Esophagus squamous epithelium (tissue), 4 donors: Measurements from ENCODE around the gene UBAC2.

ENCODE experiments used
- POLR2A ChIP-seq, 4 donors: fragments of 450-650 bp; IDR thresholded peaks; one replicate each; pipeline ENCODE4 v1.6.1; 2017; ENCODE audit warnings: antibody characterized with exemption in 4 of 4, mild to moderate bottlenecking in 4 of 4, moderate library complexity in 3 of 4
- TF ChIP-seq, protein P1 (sequence below), 6 experiments: fragments of 450-650 bp in 4 of 6; fragments of 200-600 bp in 2 of 6; sonication (generic) in 2 of 6; IDR thresholded peaks; one replicate each; pipeline ENCODE4 v1.5.1; 2016 to 2019; ENCODE audit warnings: antibody characterized with exemption in 6 of 6, mild to moderate bottlenecking in 4 of 6, moderate library complexity in 4 of 6

- TF ChIP-seq, protein P1, sequence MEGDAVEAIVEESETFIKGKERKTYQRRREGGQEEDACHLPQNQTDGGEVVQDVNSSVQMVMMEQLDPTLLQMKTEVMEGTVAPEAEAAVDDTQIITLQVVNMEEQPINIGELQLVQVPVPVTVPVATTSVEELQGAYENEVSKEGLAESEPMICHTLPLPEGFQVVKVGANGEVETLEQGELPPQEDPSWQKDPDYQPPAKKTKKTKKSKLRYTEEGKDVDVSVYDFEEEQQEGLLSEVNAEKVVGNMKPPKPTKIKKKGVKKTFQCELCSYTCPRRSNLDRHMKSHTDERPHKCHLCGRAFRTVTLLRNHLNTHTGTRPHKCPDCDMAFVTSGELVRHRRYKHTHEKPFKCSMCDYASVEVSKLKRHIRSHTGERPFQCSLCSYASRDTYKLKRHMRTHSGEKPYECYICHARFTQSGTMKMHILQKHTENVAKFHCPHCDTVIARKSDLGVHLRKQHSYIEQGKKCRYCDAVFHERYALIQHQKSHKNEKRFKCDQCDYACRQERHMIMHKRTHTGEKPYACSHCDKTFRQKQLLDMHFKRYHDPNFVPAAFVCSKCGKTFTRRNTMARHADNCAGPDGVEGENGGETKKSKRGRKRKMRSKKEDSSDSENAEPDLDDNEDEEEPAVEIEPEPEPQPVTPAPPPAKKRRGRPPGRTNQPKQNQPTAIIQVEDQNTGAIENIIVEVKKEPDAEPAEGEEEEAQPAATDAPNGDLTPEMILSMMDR (IDR thresholded peaks at IDR 0.05) = no peak
- no peak for TF ChIP-seq POLR2A (IDR thresholded peaks at IDR 0.05)
Observed at GRCh38 chr13:99403458-99403971, 202.9 kb downstream of the UBAC2 start.
